Right lobe of liver (tissue), 6 donors: ENCODE results near the gene BMP7. TPM values are rescaled to one million over a fixed set of nuclear protein-coding genes. Genes with fewer than 3 reads are reported as not detected.

Source experiments
- ATAC-seq, 4 donors: fragments of 200-7000 bp; cut with Tn5 transposase; one replicate each; pipeline ENCODE4 v1.9.1; 2020; ENCODE audit warnings: mild to moderate bottlenecking in 4 of 4, moderate library complexity in 4 of 4
- DNase-seq, 3 donors: peaks; one replicate each; pipeline ENCODE4 v3.0.0-alpha.2; 2020
- H3K27ac ChIP-seq, 3 donors: fragments of 200-600 bp; one replicate each; pipeline ENCODE4 v1.8.0; 2022
- H3K27me3 ChIP-seq, 2 donors: fragments of 200-600 bp; one replicate each; pipeline ENCODE4 v1.8.0; 2022
- H3K36me3 ChIP-seq, 4 donors: fragments of 200-600 bp; sonication (generic) in 1 of 4; one replicate each; pipeline versions ENCODE4 v1.5.1 to v1.8.0; 2017 to 2022; ENCODE audit warnings: control low read depth in 1 of 4
- H3K4me1 ChIP-seq, 4 donors: fragments of 200-600 bp; sonication (generic) in 1 of 4; one replicate each; pipeline versions ENCODE4 v1.5.1 to v1.8.0; 2017 to 2022; ENCODE audit warnings: control low read depth in 1 of 4
- H3K4me3 ChIP-seq, 3 donors: fragments of 200-600 bp; one replicate each; pipeline ENCODE4 v1.8.0; 2022
- H3K9me3 ChIP-seq, 4 donors: fragments of 200-600 bp; sonication (generic) in 1 of 4; one replicate each; pipeline versions ENCODE4 v1.5.1 to v1.8.0; 2017 to 2022; ENCODE audit warnings: control low read depth in 1 of 4
- POLR2A ChIP-seq: fragments of 450-650 bp; IDR thresholded peaks from one replicate; pipeline ENCODE4 v1.6.1; 2017; ENCODE audit warnings: antibody characterized with exemption, mild to moderate bottlenecking
- WGBS: methylation state at CpG from one replicate; pipeline ENCODE4 v1.1.6; 2018; ENCODE audit warnings: low coverage, low lambda C conversion rate; ENCODE audit not compliant: insufficient coverage; ENCODE audit errors: missing lambda C conversion rate; 5-methylcytosine and 5-hydroxymethylcytosine counted together
- intact Hi-C, 2 donors: fragments of 100-400 bp; cut with DNase I; formaldehyde crosslinking; loops; one replicate each; pipeline versions ENCODE4 v1.11.2 to v1.14.1; 2022
- long read RNA-seq: library from polyadenylated mRNA; unstranded; transcript quantifications from one replicate; pipeline ENCODE4 v2.0.0, GENCODE V29; 2019
- total RNA-seq, 6 experiments: library from RNA; depleted of rRNA in 2 of 6; stranded (reverse); fragments of >200 nt in 2 of 6; fragmentation: NEBNext Ultra II Directional in 3 of 6; extraction: Animal tissue kit (Norgen Biotek cat#: 25700) in 3 of 6; gene quantifications; one replicate each; pipeline versions ENCODE4 v1.1.0 to v1.2.4, GENCODE V29; 2016 to 2023
- TF ChIP-seq, protein P1 (sequence below), 4 donors: fragments of 200-600 bp in 3 of 4; fragments of 450-650 bp in 1 of 4; IDR thresholded peaks; one replicate each; pipeline versions ENCODE4 v1.5.1 to v1.8.0; 2016 to 2022; ENCODE audit warnings: antibody characterized with exemption in 4 of 4, mild to moderate bottlenecking in 2 of 4
- donor health status: DM: no; HTN: yes; CAD: no.
- donor health status: DM: no; HTN: no; CAD: no.
- donor health status: DM: no; HTN: no; CAD: no.
- donor health status: DM: no; HTN: yes; CAD: no.
- donor health status: DM: no; HTN: yes; CAD: no.

The BMP7 gene
- not detected for total RNA-seq
- long read RNA-seq = 0 reads

DNA sequence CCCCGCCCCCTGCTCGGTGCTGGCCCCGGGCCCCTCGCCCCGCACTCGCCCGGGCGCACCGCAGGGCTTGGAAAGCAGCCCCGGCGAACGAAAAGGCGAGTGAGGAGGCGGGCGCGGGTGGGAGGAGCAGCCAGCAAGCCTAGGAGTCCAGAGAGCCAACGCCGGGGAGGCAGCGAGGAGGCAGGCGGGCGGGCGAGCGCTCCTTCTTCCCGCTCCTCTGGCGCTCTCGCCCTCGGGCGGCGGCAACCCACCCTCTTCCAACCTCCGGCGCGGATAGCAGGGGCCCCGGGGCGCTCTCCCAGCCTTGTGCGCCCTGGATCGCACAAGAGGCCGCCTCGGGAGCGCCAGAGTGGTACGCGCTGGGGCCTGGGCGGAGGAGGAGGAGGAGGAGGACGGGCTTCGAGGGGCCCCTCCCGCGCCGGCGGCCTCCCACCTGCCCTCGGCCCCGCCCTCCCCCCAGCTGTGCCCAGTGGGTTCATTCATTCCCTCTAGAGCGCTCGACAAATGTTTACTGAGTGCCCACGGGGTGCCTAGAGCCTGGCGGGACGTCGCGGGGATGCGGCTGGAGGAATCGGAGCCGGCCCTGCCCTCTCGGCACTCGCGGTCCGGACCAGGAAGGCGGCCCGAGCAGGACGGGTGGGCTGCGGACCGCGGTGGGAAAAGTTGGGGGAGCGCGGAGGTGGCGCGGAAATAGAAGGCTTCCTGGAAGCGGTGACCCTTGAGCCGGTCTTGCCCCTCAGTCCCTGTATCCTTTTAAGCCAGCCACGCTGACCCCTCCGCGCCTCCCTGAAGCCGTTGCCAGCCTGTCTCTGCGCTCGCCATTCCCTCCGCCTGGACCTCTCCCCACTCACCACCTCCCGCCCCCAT is at the start of gene BMP7:
Gene BMP7 (minus strand): TSS at position 351 of the 867 bp plus-strand sequence. CDS start 519 bp downstream, outside the sequence.
- DNase-seq (no peak), ATAC-seq (no peak)
- Histone ChIP-seq H3K4me1 (peaks cover 0 to 10% (median 0%) of the 10 kb centered on the region in 4 donors), H3K27ac (no peak within 1 kb of the TSS), H3K27me3 (peaks cover 17 to 19% of the 10 kb centered on the region in 2 donors), H3K36me3 (no peaks in the 10 kb centered on the region), H3K9me3 (no peaks in the 10 kb centered on the region), H3K4me3 (no peak within 1 kb of the TSS)
- WGBS = 1% methylated on average over 11 of the region's 84 CpGs
- intact Hi-C loops = no loop called here
- TF ChIP-seq, protein P1, sequence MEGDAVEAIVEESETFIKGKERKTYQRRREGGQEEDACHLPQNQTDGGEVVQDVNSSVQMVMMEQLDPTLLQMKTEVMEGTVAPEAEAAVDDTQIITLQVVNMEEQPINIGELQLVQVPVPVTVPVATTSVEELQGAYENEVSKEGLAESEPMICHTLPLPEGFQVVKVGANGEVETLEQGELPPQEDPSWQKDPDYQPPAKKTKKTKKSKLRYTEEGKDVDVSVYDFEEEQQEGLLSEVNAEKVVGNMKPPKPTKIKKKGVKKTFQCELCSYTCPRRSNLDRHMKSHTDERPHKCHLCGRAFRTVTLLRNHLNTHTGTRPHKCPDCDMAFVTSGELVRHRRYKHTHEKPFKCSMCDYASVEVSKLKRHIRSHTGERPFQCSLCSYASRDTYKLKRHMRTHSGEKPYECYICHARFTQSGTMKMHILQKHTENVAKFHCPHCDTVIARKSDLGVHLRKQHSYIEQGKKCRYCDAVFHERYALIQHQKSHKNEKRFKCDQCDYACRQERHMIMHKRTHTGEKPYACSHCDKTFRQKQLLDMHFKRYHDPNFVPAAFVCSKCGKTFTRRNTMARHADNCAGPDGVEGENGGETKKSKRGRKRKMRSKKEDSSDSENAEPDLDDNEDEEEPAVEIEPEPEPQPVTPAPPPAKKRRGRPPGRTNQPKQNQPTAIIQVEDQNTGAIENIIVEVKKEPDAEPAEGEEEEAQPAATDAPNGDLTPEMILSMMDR (IDR thresholded peaks at IDR 0.05) = no peak
- TF ChIP-seq POLR2A = no peak

DNA sequence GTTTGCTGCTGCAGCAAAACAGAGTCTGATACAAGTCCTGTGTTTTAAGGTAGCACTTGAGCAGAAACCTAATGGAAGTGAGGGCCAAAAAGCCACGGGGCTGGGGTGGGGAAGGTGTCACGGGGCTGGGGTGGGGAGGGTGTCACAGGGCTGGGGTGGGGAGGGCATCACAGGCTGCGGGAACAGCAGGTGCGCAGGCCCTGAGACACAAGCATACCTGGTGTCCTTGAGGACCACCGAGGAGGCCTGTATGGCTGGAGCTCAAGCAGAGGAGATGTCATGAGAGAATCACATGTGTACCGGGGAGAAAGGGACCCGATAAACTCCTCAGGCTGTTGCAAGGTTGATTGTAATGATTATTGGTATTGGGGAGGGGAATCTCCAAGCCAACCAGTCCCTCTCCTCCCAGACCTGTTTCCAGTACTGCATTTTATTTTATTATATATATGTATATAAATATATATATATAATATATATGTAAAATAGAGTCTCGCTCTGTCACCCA is 49.6 kb upstream of the BMP7 start:
- no peaks in the 10 kb centered on the region for H3K36me3 ChIP-seq
- TF ChIP-seq, protein P1 (IDR thresholded peaks at IDR 0.05) = no peak
- no peak for TF ChIP-seq POLR2A
- ATAC-seq (no peak), DNase-seq (no peak)
- intact Hi-C loops = no loop called here
- H3K4me3 ChIP-seq = no peak overlapping the region
- H3K27ac ChIP-seq = no peak overlapping the region
- H3K9me3 ChIP-seq = no peaks in the 10 kb centered on the region
- no peaks in the 10 kb centered on the region for H3K4me1 ChIP-seq
- WGBS = 71% methylated on average over 6 of the region's 8 CpGs
- no peaks in the 10 kb centered on the region for H3K27me3 ChIP-seq

DNA sequence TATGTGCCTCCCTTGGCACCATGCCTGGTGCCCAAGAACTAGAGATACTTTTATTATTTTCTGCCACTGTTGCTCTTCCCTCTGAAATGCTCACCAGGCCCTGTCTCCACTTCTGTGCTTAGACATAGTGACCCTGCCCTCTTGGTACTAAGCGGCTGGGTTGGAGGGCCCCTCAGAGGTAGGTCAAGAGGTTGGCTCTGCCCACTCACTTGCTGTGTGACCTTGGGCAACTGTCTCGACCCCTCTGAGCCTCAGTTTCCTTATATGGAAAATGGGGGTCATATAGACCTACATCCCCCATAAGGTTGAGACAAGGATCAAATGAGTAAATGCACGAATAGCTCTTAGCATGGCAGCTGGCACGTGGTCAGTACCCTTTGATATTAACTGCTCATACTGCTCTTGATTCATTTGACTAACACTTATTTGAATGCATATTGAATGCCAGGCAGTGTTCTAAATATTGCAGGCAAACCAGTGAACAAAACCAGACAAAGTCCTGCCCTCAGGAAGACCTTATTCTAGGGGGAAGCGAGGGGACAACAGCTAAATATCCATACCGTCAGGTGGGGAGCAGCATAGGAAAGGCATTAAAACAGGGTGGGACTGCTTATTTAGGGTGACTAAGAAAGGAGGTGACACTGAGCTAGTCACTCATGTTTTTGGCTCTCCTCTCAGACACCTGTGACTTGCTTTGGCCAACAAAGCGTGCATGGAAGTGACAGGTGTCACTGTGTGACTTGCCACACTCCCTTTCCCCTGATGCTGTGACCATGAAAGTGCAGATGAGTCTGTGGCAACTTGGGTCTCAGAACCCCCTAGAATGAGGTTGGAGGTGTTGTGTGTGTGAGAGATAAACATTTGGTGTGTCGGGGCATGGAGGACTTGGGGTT is 48.9 kb upstream of the BMP7 start:
- 57% methylated on average over 7 of the region's 8 CpGs for WGBS
- DNase-seq = no peak
- Histone ChIP-seq H3K4me3 (no peak overlapping the region), H3K36me3 (no peaks in the 10 kb centered on the region), H3K27me3 (no peaks in the 10 kb centered on the region), H3K4me1 (no peaks in the 10 kb centered on the region), H3K27ac (no peak overlapping the region), H3K9me3 (no peaks in the 10 kb centered on the region)
- no peak for TF ChIP-seq POLR2A
- TF ChIP-seq, protein P1 (IDR thresholded peaks at IDR 0.05) = no peak
- intact Hi-C loops = no loop called here
- no peak for ATAC-seq

- WGBS = 54% methylated on average over 5 of the region's 5 CpGs
- no peaks in the 10 kb centered on the region for H3K9me3 ChIP-seq
- intact Hi-C loops = no loop called here
- no peaks in the 10 kb centered on the region for H3K27me3 ChIP-seq
- ATAC-seq = no peak
- TF ChIP-seq POLR2A = no peak
- TF ChIP-seq, protein P1 (IDR thresholded peaks at IDR 0.05) = no peak
- DNase-seq = no peak
- no peaks in the 10 kb centered on the region for H3K4me1 ChIP-seq
- H3K36me3 ChIP-seq = no peaks in the 10 kb centered on the region
- H3K27ac ChIP-seq = no peak overlapping the region
- no peak overlapping the region for H3K4me3 ChIP-seq
These were observed 47.5 kb upstream of the BMP7 start for GRCh38 chr20:57313951-57314350.
